ENCODE results near the gene FBXO38.
A peak's percentile ranks its signal among the peaks of the same experiment; 100 is the strongest.

FBXO38 gene

GRCh38 chr5:148474025-148474511, 90.3 kb downstream of the FBXO38 start:
- DNase-seq (ENCODE audit: low read depth in 2 of 2), result no peak

DNA sequence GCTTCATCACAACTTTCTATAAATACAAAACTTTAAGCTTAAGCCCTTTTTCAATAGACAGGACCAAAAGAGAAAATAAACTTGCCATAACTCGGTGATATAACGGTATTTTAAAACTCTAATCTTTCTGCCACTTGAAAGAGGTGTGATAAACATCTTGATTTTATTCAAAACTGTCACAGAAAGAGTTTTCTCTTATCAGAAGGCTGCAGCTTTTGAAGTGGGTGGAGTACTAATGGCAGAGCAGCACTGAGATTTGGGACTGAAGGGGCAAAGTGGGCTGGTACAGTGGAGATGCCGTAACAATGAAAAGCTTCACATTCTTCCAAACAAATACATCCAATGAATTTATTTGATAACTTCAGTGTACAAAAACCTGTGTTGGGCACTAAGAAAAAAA, 92.5 kb downstream of the FBXO38 start:
- DNase-seq (ENCODE audit: low read depth in 2 of 2), result no peak

DNA sequence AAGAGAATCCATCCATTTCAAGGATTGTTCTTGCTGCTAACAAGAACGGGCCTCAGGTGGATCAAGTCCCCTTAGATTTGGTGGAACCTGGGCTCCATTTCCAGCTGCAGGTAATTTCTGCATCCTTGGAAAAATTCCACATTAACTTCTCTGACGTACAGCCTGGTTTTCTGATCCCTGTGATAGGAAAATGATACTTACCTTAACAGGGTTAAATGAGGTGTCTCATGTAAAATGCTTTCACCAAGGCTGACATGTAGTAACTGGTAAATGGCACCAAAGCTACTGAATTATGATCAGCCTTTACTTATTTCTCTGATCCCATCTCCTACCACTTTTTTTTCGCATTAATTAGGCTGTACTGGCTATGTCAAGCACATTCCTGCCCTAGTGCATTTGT, 93.7 kb downstream of the FBXO38 start:
- DNase-seq (ENCODE audit: low read depth in 2 of 2), result no peak

DNA sequence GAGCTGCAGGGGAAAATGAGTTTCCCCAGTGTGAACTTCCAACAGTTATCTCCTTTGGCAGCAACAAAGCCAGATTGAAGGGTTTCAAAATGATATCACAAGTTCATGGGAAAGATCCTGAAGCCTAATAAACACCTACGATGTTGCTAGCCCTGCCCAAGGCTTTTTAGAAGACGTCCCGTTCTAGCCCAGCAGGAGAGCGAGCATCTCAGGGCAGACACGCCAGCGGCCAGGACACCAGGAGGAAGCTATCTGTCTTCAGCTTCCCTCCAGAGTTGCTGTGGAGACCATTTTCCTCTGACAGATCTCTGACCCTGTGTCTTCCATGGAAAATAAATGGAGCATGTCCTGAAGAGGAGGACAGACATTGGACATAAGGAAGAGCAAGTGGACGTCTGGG, 98.4 kb downstream of the FBXO38 start:
- no peak for DNase-seq (ENCODE audit: low read depth in 2 of 2)

GRCh38 chr5:148482697-148483462, 99.1 kb downstream of the FBXO38 start:
- peak in 1 of 2 donors; percentile 9 for DNase-seq (ENCODE audit: low read depth in 2 of 2)

DNA sequence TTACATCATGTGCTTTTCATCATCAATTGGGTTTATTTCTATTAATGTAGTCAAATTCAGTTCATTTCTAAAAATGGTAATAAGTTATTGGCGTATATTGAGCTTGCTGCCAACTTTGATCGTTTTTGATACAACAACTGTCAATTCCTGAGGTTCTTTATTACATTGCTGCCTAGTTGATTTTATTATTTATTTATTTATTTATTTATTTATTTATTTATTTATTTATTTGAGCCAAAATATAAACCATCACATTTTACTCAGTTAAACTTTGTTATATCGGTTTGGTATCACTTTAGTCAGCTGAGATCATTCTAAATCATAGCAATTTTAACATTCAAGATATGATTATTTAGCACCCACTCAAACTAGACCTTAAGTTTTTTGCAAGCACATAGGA, 100.0 kb downstream of the FBXO38 start:
- no peak for DNase-seq (ENCODE audit: low read depth in 2 of 2)

- DNase-seq (ENCODE audit: low read depth in 2 of 2), result no peak
Measured at GRCh38 chr5:148484651-148485050, 100.9 kb downstream of the FBXO38 start.

DNA sequence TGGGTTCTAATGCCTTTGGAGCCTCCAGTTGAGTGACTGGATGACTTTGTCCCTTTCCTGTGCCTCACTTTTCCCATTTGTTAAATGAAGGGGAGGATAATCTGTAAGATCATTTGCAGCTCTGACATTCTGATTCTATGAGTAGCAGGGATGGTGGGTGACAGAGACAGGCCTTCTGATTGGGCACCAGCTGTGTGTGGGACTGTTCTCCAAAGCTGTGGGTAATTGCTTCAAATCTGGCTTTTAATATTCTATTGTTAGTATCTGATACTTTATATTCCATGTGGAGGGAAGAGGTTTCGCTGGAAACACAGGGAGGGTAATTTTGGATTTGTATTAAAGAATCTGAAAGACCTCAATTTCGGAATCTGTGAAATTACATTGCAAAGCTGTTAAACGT, 102.7 kb downstream of the FBXO38 start:
- no peak for DNase-seq (ENCODE audit: low read depth in 2 of 2)

- DNase-seq (ENCODE audit: low read depth in 2 of 2), result no peak
Measured at GRCh38 chr5:148488757-148489156, 105.0 kb downstream of the FBXO38 start.

DNA sequence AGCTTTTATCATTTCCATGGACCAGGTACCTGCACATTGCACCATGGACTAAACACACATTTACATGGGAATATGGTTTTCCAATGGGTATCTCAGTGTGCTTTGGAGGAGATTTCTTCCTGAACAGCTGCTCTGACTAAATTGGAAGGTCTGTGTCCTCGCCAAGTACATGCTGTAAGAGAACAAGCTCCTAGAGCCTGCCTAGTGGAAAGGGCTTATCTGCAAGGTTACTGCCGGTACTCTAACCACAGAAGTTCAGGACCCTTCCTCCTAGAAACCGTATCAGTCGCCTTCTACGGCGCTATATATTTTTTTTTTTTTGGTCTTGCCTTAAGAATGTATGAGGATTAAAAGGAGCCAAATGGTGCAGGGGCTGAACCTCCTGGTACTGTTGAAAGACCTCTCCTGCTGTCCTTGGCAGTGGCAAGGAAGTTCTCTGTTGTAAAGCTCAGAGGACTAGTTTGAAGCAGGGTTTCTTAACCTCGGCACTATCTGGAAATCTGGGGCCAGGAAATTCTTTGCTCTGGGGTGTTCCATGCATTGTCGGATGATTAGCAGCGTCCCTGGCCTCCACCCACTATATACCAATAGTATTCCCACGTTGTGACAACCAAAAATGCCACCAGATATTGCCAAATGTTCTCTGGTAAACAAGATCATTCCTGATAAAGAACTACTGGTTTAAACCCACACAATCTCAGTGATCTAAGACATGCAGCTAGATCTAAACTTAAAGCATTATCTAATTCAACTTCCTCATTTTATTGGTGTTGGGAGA, 107.4 kb downstream of the FBXO38 start:
- DNase-seq (ENCODE audit: low read depth in 2 of 2), result no peak

DNA sequence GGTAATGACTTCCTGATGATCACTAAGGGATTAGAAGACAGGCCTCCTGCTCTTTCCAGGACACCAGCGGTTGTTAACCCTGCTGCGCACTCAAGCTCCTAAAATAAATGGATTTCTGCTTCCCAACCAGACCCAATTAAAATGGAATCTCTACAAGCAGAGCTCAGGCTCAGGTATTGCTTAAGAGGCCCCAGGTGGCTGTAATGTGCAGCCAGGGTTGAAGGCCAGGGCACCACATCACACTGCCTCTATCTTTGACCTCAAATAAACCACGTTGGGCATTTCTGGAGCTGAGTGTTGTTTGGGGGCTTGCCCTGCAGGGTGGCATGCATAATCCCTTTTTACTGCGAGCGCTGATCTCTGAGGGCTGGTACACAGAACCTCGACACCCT, 108.0 kb downstream of the FBXO38 start:
- DNase-seq (ENCODE audit: low read depth in 2 of 2), result no peak

GRCh38 chr5:148492351-148492750, 108.6 kb downstream of the FBXO38 start:
- no peak for DNase-seq (ENCODE audit: low read depth in 2 of 2)
